ENCODE data around the gene ZNF70. TPM values are rescaled to one million over a fixed set of nuclear protein-coding genes. Genes with fewer than 3 reads are reported as not detected.

ZNF70 gene
- total RNA-seq, 1 experiment from 2014 or later = 3.2 TPM

DNA sequence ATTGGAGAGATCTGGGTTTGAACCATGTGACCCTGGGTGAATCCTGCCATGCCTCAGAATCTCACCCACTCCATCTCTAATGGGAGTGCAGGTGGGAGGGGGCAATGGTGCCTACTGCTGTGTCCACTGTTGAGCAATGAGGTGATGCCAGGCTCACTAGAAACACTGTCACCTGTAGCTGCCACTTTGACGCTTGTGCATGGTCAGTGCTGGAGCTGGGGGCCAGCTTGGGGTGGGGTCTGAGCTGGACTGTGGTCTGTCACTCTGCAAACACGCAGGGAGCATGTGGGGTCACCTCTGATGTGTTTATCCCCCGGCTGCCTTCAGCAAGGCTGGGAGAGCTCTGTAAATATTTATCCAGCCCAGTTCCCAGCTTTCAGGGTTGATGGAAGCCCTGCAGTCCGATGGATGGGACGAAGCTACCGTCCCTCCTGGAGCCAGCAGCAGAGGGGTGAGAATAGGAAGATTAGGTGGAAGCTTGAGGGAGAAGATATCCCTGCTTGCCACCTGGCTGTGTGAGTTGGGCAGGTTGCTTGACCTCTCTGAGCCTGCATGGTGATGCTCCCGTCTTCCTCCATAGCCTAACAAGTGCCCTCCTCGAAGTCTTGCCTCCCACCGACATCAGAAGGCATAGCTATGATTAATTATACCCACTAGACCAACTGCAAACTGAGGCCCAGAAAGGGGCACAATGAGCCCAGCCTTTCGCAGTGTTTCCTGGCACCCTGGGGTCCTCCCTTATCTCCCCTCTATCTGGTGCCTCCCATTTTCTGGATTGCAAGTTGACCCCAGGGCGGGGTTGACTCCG lies 23.4 kb upstream of the ZNF70 start:
- Histone ChIP-seq H3K27me3 (ENCODE audit: control insufficient read depth, insufficient read depth, low read length) (no peaks in the 10 kb centered on the region), H3K36me3 (ENCODE audit: control insufficient read depth, insufficient read depth, low read length) (no peaks in the 10 kb centered on the region), H3K4me3 (ENCODE audit: low read depth in 2 of 2, low read length in 2 of 2) (no peak overlapping the region), H3K9me3 (ENCODE audit: control insufficient read depth, insufficient read depth, low read depth, low read length) (no peaks in the 10 kb centered on the region), H3K4me1 (ENCODE audit: control insufficient read depth, insufficient read depth, low read length) (no peaks in the 10 kb centered on the region), H3K27ac (ENCODE audit: low read length) (no peak overlapping the region)
- CTCF ChIA-PET = no interaction called here
- intact Hi-C loops (cut with micrococcal nuclease; ENCODE audit: unreplicated experiment) = loop anchor here (10.0 kb wide), 1 partner anchor 70 kb away; no protein-coding TSS in a partner anchor
- POLR2A ChIA-PET = interaction anchor here (0.7 to 1.0 kb wide), 2 partner anchors 13 to 19 kb away, joined by 3 to 4 read pairs; partner anchors contain the start of gene SMARCB1
- in situ Hi-C loops (cut with HindIII; ENCODE audit: low pct_unique_long_range_greater_than_20kb, low sequenced_read_pairs) = no loop called here
- TF ChIP-seq, protein P1, sequence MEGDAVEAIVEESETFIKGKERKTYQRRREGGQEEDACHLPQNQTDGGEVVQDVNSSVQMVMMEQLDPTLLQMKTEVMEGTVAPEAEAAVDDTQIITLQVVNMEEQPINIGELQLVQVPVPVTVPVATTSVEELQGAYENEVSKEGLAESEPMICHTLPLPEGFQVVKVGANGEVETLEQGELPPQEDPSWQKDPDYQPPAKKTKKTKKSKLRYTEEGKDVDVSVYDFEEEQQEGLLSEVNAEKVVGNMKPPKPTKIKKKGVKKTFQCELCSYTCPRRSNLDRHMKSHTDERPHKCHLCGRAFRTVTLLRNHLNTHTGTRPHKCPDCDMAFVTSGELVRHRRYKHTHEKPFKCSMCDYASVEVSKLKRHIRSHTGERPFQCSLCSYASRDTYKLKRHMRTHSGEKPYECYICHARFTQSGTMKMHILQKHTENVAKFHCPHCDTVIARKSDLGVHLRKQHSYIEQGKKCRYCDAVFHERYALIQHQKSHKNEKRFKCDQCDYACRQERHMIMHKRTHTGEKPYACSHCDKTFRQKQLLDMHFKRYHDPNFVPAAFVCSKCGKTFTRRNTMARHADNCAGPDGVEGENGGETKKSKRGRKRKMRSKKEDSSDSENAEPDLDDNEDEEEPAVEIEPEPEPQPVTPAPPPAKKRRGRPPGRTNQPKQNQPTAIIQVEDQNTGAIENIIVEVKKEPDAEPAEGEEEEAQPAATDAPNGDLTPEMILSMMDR (IDR thresholded peaks at IDR 0.05) = no peak
- no peak for TF ChIP-seq SIN3A (IDR thresholded peaks at IDR 0.05; ENCODE audit: borderline replicate concordance, insufficient read depth, low read depth, low read length)
- TF ChIP-seq, protein P2, sequence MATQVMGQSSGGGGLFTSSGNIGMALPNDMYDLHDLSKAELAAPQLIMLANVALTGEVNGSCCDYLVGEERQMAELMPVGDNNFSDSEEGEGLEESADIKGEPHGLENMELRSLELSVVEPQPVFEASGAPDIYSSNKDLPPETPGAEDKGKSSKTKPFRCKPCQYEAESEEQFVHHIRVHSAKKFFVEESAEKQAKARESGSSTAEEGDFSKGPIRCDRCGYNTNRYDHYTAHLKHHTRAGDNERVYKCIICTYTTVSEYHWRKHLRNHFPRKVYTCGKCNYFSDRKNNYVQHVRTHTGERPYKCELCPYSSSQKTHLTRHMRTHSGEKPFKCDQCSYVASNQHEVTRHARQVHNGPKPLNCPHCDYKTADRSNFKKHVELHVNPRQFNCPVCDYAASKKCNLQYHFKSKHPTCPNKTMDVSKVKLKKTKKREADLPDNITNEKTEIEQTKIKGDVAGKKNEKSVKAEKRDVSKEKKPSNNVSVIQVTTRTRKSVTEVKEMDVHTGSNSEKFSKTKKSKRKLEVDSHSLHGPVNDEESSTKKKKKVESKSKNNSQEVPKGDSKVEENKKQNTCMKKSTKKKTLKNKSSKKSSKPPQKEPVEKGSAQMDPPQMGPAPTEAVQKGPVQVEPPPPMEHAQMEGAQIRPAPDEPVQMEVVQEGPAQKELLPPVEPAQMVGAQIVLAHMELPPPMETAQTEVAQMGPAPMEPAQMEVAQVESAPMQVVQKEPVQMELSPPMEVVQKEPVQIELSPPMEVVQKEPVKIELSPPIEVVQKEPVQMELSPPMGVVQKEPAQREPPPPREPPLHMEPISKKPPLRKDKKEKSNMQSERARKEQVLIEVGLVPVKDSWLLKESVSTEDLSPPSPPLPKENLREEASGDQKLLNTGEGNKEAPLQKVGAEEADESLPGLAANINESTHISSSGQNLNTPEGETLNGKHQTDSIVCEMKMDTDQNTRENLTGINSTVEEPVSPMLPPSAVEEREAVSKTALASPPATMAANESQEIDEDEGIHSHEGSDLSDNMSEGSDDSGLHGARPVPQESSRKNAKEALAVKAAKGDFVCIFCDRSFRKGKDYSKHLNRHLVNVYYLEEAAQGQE (IDR thresholded peaks at IDR 0.05; ENCODE audit: insufficient read depth in 1 of 2, low read depth in 2 of 2, low read length in 1 of 2) = no peak
- TF ChIP-seq TCF7L2 (IDR thresholded peaks at IDR 0.05; ENCODE audit: low read depth, low read length) = no peak
- no peak for TF ChIP-seq POLR2AphosphoS5 (IDR thresholded peaks at IDR 0.05; ENCODE audit: low read depth, low read length)
- ATAC-seq (no peak), DNase-seq (ENCODE audit: low read depth, low spot score) (no peak)
- BruUV-seq (replicated peaks) = no TSS peak

DNA sequence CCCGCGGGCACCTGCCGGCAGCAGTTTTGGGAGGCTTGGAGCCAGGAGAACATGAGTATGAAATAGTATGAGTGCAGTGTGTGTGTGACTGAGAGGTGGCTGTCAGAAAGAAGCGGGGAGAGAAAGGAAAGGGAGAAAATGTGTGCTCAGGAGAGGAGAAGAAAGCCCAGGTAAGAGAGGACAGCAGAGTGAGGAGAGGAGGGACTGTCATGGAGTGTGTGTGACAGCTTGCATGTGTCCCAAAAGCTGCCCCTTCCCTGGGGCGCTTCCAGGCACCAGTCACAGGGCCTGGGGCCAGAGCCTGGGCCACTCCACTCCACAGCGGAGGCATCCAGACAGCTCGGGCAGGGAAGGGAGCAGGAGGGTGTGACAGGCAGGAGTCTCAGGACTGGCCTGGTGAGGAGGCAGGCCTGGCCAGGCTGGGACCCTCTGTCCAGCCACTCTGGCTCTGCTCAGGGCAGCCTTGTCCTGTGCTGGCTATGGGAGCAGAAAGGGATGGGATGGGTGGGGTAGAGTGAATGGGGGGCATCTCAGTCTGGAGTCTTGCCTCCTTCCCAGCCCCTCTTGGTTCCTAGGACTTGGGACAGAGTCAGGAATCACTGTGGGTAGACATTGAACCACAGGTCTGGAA lies 22.7 kb upstream of the ZNF70 start:
- POLR2A ChIA-PET = interaction anchor here (1.0 kb wide), 1 partner anchor 20 kb away, joined by 3 read pairs; no protein-coding TSS in a partner anchor
- no peak for DNase-seq (ENCODE audit: low read depth, low spot score)
- Histone ChIP-seq H3K4me1 (ENCODE audit: control insufficient read depth, insufficient read depth, low read length) (no peaks in the 10 kb centered on the region), H3K4me3 (ENCODE audit: low read depth in 2 of 2, low read length in 2 of 2) (peak overlapping the region in 1 of 2 experiments; percentile 26; a peak in 1 of 4 replicates), H3K36me3 (ENCODE audit: control insufficient read depth, insufficient read depth, low read length) (no peaks in the 10 kb centered on the region), H3K9me3 (ENCODE audit: control insufficient read depth, insufficient read depth, low read depth, low read length) (no peaks in the 10 kb centered on the region), H3K27me3 (ENCODE audit: control insufficient read depth, insufficient read depth, low read length) (no peaks in the 10 kb centered on the region), H3K27ac (ENCODE audit: low read length) (no peak overlapping the region)
- TF ChIP-seq TCF7L2 (IDR thresholded peaks at IDR 0.05; ENCODE audit: low read depth, low read length) (no peak), SIN3A (IDR thresholded peaks at IDR 0.05; ENCODE audit: borderline replicate concordance, insufficient read depth, low read depth, low read length) (no peak), POLR2AphosphoS5 (IDR thresholded peaks at IDR 0.05; ENCODE audit: low read depth, low read length) (no peak)
- TF ChIP-seq, protein P2 (IDR thresholded peaks at IDR 0.05; ENCODE audit: insufficient read depth in 1 of 2, low read depth in 2 of 2, low read length in 1 of 2) = no peak
- TF ChIP-seq, protein P1 (IDR thresholded peaks at IDR 0.05) = no peak
- CTCF ChIA-PET = no interaction called here
- no TSS peak for BruUV-seq (replicated peaks)
- intact Hi-C loops (cut with micrococcal nuclease; ENCODE audit: unreplicated experiment) = loop anchor here (10.0 kb wide), 1 partner anchor 71 kb away; no protein-coding TSS in a partner anchor
- ATAC-seq = no peak
- in situ Hi-C loops (cut with HindIII; ENCODE audit: low pct_unique_long_range_greater_than_20kb, low sequenced_read_pairs) = no loop called here
